Panc1 (cell line): Measurements from ENCODE around the gene SLC66A2. TPM values are rescaled to one million over a fixed set of nuclear protein-coding genes. Genes with fewer than 3 reads are reported as not detected.

Experiments
- ATAC-seq: fragments of 200-7000 bp; cut with Tn5 transposase; 2 replicates; pipeline ENCODE4 v1.9.1; 2020; ENCODE audit warnings: mild to moderate bottlenecking, moderate library complexity
- BruUV-seq: library from RNA; stranded (reverse); fragments of 400-500 nt; replicated peaks from 2 replicates; lab custom pipeline; 2021; lab: Mats Ljungman, UMichigan
- CTCF ChIA-PET: fragments of 300-600 bp; sonication (Branson Sonifier 250); formaldehyde crosslinking; loops from one replicate; lab custom pipeline; 2022; ENCODE audit warnings: antibody characterized with exemption; lab: Charles Lee
- POLR2A ChIA-PET: fragments of 300-600 bp; sonication (Branson Sonifier 250); formaldehyde crosslinking; loops from one replicate; lab custom pipeline; 2022; ENCODE audit warnings: antibody characterized with exemption; lab: Charles Lee
- DNase-seq: peaks from one replicate; pipeline ENCODE4 v3.0.0-alpha.2; 2010; ENCODE audit warnings: low read depth, low spot score
- H3K27ac ChIP-seq: 2 replicates; pipeline ENCODE4 v1.5.1; 2011; ENCODE audit warnings: mild to moderate bottlenecking, low read length, inconsistent platforms
- H3K27me3 ChIP-seq: fragments of 200-500 bp; sonication (Bioruptor generic); 2 replicates; pipeline ENCODE4 v1.6.0; 2014; ENCODE audit warnings: low read length, inconsistent platforms; ENCODE audit not compliant: control insufficient read depth, insufficient read depth
- H3K36me3 ChIP-seq: fragments of 200-500 bp; sonication (Bioruptor generic); 2 replicates; pipeline ENCODE4 v1.5.1; 2014; ENCODE audit warnings: inconsistent platforms, mild to moderate bottlenecking, low read length, moderate library complexity; ENCODE audit not compliant: control insufficient read depth, insufficient read depth
- H3K4me1 ChIP-seq: 2 replicates; pipeline ENCODE4 v1.5.1; 2011; ENCODE audit warnings: inconsistent platforms, mild to moderate bottlenecking, low read length, moderate library complexity; ENCODE audit not compliant: control insufficient read depth, insufficient read depth
- H3K4me3 ChIP-seq, 2 experiments: 2 replicates each; pipeline ENCODE4 v1.5.1; 2011 to 2012; ENCODE audit warnings: low read depth in 2 of 2, low read length in 2 of 2, mild to moderate bottlenecking in 2 of 2, inconsistent platforms in 1 of 2, moderate library complexity in 1 of 2
- H3K9me3 ChIP-seq: fragments of 200-500 bp; sonication (Bioruptor generic); 2 replicates; pipeline ENCODE4 v1.5.1; 2014; ENCODE audit warnings: low read depth, mild to moderate bottlenecking, inconsistent platforms, low read length, moderate library complexity; ENCODE audit not compliant: control insufficient read depth, insufficient read depth
- CTCF ChIP-seq: fragments of 450-650 bp; IDR thresholded peaks from 2 replicates; pipeline ENCODE4 v1.5.1; 2017; ENCODE audit warnings: mild to moderate bottlenecking
- POLR2AphosphoS5 ChIP-seq: IDR thresholded peaks from 2 replicates; pipeline ENCODE4 v1.6.1; 2012; ENCODE audit warnings: mild to moderate bottlenecking, low read depth, low read length, moderate library complexity
- REST ChIP-seq, 2 experiments: IDR thresholded peaks; 2 replicates each; pipeline ENCODE4 v1.6.1; 2011 to 2012; ENCODE audit warnings: low read depth in 2 of 2, control low read depth in 1 of 2, low read length in 1 of 2, mild to moderate bottlenecking in 1 of 2, moderate library complexity in 1 of 2; ENCODE audit not compliant: insufficient read depth in 1 of 2
- SIN3A ChIP-seq: IDR thresholded peaks from 2 replicates; pipeline ENCODE4 v1.6.1; 2012; ENCODE audit warnings: low read depth, mild to moderate bottlenecking, low read length, moderate library complexity, borderline replicate concordance; ENCODE audit not compliant: insufficient read depth
- TCF7L2 ChIP-seq: IDR thresholded peaks from 2 replicates; pipeline ENCODE4 v1.6.1; 2011; ENCODE audit warnings: mild to moderate bottlenecking, low read depth, low read length, inconsistent platforms
- in situ Hi-C: cut with HindIII; loops from 2 replicates; pipeline ENCODE4 v1.10.0; 2016; ENCODE audit warnings: low sequenced_read_pairs, low pct_unique_long_range_greater_than_20kb
- intact Hi-C: fragments of 100-400 bp; cut with micrococcal nuclease; formaldehyde crosslinking; loops from one replicate; pipeline ENCODE4 v1.10.0; 2022; ENCODE audit not compliant: unreplicated experiment
- total RNA-seq: library from RNA; stranded (reverse); gene quantifications from one replicate; pipeline ENCODE4 v1.2.1, GENCODE V29; 2021; ENCODE audit not compliant: unreplicated experiment

Gene SLC66A2
- total RNA-seq, 1 experiment from 2014 or later: 92.5 TPM

GRCh38 chr18:79963658-79964329, 12.3 kb upstream of the SLC66A2 start:
- peak overlapping the region; percentile 69 to 80 for H3K4me3 ChIP-seq
- ATAC-seq (no peak), DNase-seq (no peak)
- intact Hi-C loops (no loop called here), in situ Hi-C loops (no loop called here)
- H3K9me3 ChIP-seq: no peaks in the 10 kb centered on the region
- TF ChIP-seq REST (IDR thresholded peaks at IDR 0.05; ENCODE audit: insufficient read depth in 1 of 2, low read depth in 2 of 2, low read length in 1 of 2): no peak
- no peak for TF ChIP-seq SIN3A
- TF ChIP-seq TCF7L2: no peak
- no peak for TF ChIP-seq CTCF
- no peak for TF ChIP-seq POLR2AphosphoS5
- no peaks in the 10 kb centered on the region for H3K27me3 ChIP-seq
- ChIA-PET POLR2A (interaction anchor here (0.7 kb wide), 1 partner anchor 11 kb away, joined by 12 read pairs; no protein-coding TSS in a partner anchor), CTCF (no interaction called here)
- H3K36me3 ChIP-seq: no peaks in the 10 kb centered on the region
- H3K27ac ChIP-seq: peak overlapping the region; percentile 93
- BruUV-seq: no TSS peak
- H3K4me1 ChIP-seq: peaks cover 31% of the 10 kb centered on the region

GRCh38 chr18:79962835-79963657, 11.6 kb upstream of the SLC66A2 start:
- H3K27me3 ChIP-seq: no peaks in the 10 kb centered on the region
- H3K36me3 ChIP-seq: no peaks in the 10 kb centered on the region
- intact Hi-C loops: no loop called here
- in situ Hi-C loops: no loop called here
- H3K9me3 ChIP-seq: no peaks in the 10 kb centered on the region
- H3K4me1 ChIP-seq: peaks cover 31% of the 10 kb centered on the region
- CTCF ChIA-PET: no interaction called here
- no peak overlapping the region for H3K27ac ChIP-seq
- POLR2A ChIA-PET: no interaction called here
- no peak for DNase-seq
- H3K4me3 ChIP-seq: no peak overlapping the region
- ATAC-seq: no peak
- BruUV-seq: no TSS peak
- TF ChIP-seq SIN3A (no peak), CTCF (no peak), REST (IDR thresholded peaks at IDR 0.05; ENCODE audit: insufficient read depth in 1 of 2, low read depth in 2 of 2, low read length in 1 of 2) (no peak), POLR2AphosphoS5 (no peak), TCF7L2 (no peak)
